GM19328 (cell line): ENCODE results near the gene CH25H.
"Not testable (repeated sequence)": the region's sequence is repeated elsewhere in the genome, so short reads cannot be mapped to it uniquely, and the experiment has no call there.

ENCODE experiments used
- ATAC-seq: cut with Tn5 transposase; IDR thresholded peaks from one replicate; pipeline ENCODE4 v1.9.1; 2021; ENCODE audit warnings: mild to moderate bottlenecking, moderate library complexity; ENCODE audit not compliant: unreplicated experiment

The CH25H gene, protein sequence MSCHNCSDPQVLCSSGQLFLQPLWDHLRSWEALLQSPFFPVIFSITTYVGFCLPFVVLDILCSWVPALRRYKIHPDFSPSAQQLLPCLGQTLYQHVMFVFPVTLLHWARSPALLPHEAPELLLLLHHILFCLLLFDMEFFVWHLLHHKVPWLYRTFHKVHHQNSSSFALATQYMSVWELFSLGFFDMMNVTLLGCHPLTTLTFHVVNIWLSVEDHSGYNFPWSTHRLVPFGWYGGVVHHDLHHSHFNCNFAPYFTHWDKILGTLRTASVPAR

GRCh38 chr10:89207181-89207800, at the start of gene CH25H:
Gene CH25H (minus strand): TSS chr10:89207317. CDS start chr10:89207292, 25 bp downstream.
- no peak for ATAC-seq

DNA sequence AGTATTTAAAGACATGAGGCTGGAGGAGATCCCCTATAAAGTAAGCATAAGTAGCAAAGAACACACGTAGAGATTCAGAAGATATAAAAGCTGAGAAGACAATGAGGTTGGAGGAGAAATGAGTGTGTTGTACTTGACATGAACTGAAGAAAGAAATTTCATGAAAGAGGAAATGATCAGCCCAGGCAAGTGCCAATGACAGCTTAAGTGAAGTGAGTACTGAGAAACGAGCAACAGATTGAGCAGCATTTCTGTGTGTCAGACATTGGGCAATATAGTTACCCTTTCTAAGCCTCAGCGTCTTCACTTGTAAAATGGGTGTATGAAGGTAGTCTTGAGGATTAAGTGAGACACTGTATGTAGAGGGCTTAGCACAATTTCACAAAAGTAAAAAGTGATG, 49.2 kb upstream of the CH25H start:
- ATAC-seq, result no peak

GRCh38 chr10:89255793-89256192, 48.7 kb upstream of the CH25H start:
- no peak for ATAC-seq

GRCh38 chr10:89255091-89255579, 48.0 kb upstream of the CH25H start:
- not testable (repeated sequence) for ATAC-seq

GRCh38 chr10:89252225-89252585, 45.1 kb upstream of the CH25H start:
- ATAC-seq, result no peak

DNA sequence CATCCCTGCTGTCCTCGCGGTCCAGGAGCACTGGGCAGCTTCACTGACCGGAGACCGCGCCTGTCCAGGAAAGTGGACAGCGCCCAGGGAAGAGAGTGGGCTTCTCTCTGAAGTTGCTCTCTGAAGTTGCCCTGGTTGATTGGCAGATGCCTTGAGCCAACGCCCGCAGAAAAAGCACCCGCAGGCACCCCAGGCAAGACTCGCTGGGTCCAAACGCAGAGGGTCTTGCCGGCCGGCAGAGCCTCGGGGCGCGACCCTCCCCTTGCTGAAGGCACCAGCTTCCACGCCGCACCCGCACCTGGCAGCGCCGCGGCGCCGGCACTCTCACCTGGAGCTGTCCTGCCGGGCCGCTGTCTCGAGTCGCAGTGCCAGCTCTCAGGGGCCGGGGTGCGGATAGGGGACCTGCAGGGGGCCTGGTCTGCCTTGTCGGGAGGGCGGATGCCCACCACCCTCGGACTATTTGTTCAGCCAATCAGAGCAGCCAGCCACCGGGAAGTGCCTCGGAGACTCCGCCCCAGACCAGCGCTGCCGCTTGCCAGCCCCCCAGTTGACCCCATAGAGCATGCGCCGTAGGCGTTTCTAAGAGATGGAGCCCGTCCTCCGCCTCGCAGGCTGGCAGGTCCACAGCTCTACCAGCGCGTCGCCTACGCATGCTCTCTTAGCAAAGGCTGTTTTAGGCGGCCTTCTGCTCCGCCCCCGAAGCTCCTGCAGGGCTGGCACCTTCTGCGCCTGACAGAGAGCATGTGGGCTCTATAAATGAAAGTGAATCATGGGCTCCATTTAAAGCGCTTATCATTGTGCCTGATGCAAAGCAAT, 44.5 kb upstream of the CH25H start, which contains the start of gene LIPA:
LIPA (minus strand) TSS at position 367 of the 816 bp plus-strand sequence. CDS start 4,127 bp downstream, outside the sequence.
- ATAC-seq, result peak; percentile 98

DNA sequence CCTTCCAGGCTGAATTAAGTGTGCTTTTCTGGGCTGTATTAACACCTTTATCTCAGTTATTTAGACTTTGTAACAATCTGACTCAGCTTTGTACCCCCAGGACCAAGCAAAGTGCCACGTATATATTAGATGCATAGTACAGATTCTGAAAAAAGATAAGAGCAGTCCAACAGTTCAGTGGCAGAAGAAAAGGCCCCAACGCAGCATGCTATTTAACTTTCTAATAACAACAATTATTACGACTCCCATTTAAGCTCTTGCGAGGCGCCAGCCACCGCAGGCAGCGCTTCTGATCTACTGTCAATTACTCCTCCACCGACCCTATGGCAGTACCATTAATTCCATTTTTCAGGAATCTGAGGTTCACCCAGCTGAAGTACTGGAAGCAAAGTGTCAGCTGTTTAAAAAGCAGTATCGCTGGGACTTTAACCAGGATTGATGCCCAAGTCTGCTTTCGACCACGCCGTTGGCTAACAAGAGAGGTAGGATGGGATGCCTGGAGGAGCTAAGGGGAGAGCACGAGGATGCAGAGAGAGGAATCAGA, 43.8 kb upstream of the CH25H start:
- ATAC-seq, result no peak

GRCh38 chr10:89248990-89249389, 41.9 kb upstream of the CH25H start:
- no peak for ATAC-seq

DNA sequence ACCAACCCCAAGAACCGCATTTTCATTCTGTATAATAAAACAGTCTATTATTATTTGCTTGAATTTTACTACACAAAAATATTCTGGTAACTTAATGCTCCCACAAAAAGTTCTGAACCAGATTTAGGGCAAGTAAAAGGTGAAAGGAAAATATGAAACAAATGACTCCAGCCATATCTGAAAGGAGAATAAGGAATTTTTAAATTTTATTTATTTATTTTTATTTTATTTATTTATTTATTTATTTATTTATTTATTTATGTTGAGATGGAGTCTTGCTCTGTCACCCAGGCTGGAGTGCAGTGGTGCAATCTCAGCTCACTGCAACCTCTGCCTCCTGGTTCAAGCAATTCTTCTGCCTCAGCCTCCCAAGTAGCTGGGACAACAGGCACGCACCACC, 40.5 kb upstream of the CH25H start:
- not testable (repeated sequence) for ATAC-seq

- no peak for ATAC-seq
These were observed 38.7 kb upstream of the CH25H start for GRCh38 chr10:89245802-89246201.

- ATAC-seq, result no peak
These were observed 35.9 kb upstream of the CH25H start for GRCh38 chr10:89242840-89243568.

DNA sequence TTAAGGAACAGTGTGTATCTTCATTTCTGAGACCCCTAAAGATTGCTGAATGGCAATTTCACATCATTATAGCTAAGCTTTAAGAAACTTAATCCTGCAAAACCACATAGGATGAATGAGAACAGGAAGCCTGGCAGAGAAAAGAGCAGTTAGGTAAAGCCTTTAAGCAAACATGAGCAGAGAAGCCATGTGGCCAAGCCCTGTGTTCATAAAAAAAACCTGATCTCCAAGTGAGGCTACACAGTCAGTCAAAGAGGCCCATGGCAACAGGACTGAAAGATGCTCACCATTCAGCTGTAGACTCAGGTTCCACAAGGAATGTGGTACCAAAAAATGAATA, 35.2 kb upstream of the CH25H start:
- ATAC-seq, result no peak

- ATAC-seq, result no peak
These were observed 34.6 kb upstream of the CH25H start for GRCh38 chr10:89241486-89242344.

- ATAC-seq, result no peak
These were observed 33.9 kb upstream of the CH25H start for GRCh38 chr10:89241026-89241425.

DNA sequence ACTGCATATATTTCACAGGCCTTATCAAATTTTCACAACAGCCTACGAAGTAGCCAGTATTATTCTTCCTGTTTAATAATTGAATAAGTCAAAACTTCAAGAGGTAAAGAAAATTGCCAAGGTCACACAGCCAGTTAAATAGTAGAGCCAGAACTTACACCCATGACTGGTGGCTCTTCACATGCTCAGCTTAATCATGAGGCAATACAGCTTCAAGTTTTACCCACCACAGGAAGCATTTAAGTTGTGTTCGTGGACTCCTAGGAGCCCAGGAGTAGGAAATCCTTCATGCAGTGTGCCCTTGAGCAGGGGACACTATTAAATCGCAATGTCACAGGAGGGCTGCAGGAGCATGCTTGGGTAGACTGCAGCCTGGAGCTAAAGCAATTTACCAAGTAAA, 33.4 kb upstream of the CH25H start:
- ATAC-seq, result no peak

DNA sequence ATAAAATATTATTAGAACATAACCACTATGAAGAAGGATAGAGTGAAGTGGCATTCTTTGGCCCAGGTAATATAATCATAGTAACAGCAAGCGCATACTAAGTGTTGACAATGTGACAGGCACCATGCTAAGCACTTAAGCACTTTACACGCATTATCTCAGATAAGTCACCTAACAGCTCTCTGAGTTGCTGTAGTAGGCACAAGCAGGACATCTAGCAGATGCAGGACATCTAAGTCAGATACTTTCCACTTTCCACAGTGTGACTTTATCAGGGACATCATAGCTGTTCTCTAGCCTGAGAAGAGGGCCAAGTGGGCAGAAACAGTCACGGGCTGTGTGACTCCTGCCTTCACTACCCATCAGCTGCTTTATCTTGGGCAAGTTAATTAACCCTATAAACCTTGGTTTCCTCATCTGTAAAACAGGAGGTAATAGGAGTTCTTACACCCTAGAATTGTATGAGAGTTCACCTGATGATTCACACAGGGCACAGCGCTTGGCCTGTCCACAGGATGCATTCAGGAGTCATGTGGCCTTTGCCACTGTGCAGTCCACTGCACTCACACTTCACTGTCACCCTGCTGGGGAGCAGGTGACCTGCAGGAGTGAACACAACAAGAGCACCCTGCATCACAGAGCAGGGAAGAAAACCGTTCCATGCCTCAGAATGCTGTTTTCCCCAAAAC, 32.0 kb upstream of the CH25H start:
- ATAC-seq, result no peak

- ATAC-seq, result no peak
These were observed 30.7 kb upstream of the CH25H start for GRCh38 chr10:89237849-89238248.

GRCh38 chr10:89236226-89236797, 29.2 kb upstream of the CH25H start:
- no peak for ATAC-seq
